GM10266 (cell line): ENCODE results near the gene CBLL1.

Source experiments
- DNase-seq: peaks from one replicate; pipeline ENCODE4 v3.0.0; 2012; ENCODE audit errors: extremely low spot score
- CTCF ChIP-seq: IDR thresholded peaks from 2 replicates; pipeline ENCODE4 v1.5.1; 2012; ENCODE audit warnings: mild to moderate bottlenecking, low read depth; ENCODE audit not compliant: control insufficient read depth, insufficient read depth; ENCODE audit errors: missing control alignments

Gene CBLL1, protein sequence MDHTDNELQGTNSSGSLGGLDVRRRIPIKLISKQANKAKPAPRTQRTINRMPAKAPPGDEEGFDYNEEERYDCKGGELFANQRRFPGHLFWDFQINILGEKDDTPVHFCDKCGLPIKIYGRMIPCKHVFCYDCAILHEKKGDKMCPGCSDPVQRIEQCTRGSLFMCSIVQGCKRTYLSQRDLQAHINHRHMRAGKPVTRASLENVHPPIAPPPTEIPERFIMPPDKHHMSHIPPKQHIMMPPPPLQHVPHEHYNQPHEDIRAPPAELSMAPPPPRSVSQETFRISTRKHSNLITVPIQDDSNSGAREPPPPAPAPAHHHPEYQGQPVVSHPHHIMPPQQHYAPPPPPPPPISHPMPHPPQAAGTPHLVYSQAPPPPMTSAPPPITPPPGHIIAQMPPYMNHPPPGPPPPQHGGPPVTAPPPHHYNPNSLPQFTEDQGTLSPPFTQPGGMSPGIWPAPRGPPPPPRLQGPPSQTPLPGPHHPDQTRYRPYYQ

DNA sequence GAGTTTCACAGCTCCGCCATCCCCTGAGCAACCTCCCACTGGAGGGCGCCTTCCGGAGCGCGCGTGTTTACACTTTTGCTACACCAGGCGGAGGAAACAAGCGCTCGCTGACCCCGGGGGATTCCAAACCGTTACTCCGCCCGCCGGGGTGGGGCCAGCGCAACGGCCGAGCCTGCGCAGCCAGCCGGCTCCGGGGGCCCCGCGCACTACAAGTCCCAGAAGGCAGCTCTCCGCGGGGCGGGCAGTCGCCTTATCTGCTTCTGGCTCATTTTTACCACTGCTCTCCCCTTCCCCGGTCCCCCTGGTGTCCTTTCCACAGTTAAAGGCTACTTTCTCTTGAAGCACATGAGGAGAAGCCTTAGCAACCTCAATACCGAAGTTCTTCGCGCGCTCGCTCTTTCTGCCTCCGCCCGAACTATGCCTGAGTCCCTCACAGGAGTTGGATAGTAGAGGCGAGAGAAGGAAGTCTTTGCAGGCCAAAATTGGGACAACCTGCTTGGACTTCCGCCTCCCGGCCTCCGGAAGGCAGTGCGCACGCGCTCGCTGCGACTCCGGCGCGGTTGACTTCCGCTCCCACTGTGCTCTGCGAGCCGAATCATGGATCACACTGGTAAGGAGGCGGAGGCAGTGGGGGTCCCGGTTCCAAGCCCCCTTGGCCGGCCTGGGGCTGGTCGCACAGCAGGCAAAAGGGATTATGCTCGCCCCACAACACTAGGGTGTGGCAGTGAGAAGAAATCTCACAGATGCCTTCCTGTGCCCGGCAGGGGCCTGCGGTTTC lies at the start of gene CBLL1:
Gene CBLL1, plus strand, starts transcription at position 576 of the 778 bp plus-strand sequence. Its CDS starts 22 bp downstream, at position 598.
- peak; percentile 84 for TF ChIP-seq CTCF
- peak; percentile 88 for DNase-seq

DNA sequence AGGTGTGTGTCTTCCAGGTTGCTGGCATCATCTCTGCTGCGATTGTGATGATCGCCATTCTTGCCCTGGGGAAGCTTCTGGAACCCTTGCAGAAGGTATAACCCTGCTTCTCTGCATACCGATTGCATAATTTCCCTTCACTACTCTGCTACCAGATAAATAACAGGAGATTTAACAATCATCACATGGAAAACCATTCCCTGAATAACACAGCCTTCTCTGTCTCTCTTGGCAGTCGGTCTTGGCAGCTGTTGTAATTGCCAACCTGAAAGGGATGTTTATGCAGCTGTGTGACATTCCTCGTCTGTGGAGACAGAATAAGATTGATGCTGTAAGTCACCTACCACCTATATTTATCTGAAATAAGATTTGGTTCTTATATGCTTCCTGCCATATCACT lies 49.6 kb upstream of the CBLL1 start:
- no peak for DNase-seq
- no peak for TF ChIP-seq CTCF

DNA sequence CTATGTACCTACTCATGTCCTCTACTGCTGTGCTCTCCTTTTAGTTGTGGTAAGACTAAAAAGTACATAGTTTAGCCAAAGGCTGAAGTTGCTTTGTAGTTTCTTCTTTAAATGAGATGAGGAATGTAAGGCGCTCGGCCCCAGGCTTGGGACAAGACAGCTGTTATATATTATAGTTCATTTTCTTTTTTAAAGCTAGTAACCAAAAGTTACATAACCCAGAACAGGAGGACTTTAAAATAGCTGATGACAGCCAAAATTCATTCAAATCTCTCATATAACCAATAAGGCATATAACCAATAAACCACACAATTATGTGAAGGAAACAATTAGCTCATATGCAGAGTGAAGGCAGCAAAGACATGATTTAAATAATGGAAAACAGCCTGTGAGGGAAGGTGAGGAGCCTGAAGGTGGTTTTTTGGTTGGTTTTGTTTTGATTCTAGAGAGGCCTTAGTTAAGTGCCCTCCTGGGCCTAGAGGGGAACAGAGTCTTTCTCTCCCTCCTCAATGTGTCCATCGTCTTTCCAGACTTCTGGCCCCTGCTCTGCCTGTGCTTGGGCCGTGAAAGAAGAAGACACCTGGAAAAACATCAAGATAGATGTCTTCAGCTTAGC lies 47.5 kb upstream of the CBLL1 start:
- TF ChIP-seq CTCF, result no peak

GRCh38 chr7:107697321-107698049 lies 46.5 kb upstream of the CBLL1 start:
- no peak for TF ChIP-seq CTCF
- no peak for DNase-seq

More for the DNA sequence above, 47.5 kb upstream of the CBLL1 start:
- no peak for DNase-seq

GRCh38 chr7:107700570-107700969 lies 43.4 kb upstream of the CBLL1 start:
- no peak for DNase-seq
- TF ChIP-seq CTCF, result no peak

DNA sequence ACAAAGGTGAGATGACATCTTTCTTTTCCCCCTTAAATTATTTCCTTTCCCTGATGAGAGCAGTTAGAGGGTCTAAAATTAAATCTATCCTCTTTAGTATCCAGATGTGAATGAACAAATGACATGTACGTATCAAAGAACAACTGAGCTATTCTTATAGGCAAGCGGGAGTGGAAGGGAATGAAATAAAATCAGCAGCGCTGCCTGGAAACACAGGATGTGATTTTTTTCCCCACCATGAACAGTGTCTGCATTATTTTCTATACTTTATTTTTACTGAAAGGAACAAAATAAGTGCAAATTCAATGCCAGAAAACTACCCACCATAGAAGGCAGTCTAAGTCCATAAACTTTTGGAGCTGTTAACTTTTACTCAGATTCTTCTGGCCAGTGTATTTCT lies 42.8 kb upstream of the CBLL1 start:
- no peak for TF ChIP-seq CTCF
- no peak for DNase-seq
